ENCODE results near the gene TNNT1.

DNA sequence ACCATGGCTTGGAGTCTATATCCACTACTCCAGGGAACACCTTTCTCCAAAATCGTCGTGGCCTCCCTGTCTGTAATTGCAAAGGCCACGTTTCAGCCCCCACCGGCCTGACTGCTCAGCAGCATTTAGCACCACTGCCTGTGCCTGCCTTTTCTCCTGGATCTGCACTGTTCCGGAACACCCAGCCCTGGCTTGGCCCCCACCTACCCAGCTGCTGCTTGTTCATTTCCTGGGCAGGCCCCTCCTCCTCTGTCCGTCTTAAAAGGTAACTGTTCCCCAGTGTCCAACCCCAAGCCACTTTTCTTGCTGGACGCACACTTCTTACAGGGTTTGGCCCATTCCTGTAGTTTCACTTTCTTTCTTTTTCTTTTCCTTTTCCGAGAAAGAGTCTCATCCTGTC, 39.6 kb upstream of the TNNT1 start:
- TF ChIP-seq, protein P1, sequence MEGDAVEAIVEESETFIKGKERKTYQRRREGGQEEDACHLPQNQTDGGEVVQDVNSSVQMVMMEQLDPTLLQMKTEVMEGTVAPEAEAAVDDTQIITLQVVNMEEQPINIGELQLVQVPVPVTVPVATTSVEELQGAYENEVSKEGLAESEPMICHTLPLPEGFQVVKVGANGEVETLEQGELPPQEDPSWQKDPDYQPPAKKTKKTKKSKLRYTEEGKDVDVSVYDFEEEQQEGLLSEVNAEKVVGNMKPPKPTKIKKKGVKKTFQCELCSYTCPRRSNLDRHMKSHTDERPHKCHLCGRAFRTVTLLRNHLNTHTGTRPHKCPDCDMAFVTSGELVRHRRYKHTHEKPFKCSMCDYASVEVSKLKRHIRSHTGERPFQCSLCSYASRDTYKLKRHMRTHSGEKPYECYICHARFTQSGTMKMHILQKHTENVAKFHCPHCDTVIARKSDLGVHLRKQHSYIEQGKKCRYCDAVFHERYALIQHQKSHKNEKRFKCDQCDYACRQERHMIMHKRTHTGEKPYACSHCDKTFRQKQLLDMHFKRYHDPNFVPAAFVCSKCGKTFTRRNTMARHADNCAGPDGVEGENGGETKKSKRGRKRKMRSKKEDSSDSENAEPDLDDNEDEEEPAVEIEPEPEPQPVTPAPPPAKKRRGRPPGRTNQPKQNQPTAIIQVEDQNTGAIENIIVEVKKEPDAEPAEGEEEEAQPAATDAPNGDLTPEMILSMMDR (IDR thresholded peaks at IDR 0.05), result no peak
- no peak for TF ChIP-seq POLR2AphosphoS5 (IDR thresholded peaks at IDR 0.05)

All from upper lobe of left lung (tissue), 4 donors.